Tibial artery (tissue), 4 donors: ENCODE data around the gene TCF4.

Experiments
- DNase-seq, 2 donors: peaks; one replicate each; pipeline ENCODE4 v3.0.0-alpha.2; 2019
- H3K27ac ChIP-seq, 2 donors: fragments of 200-600 bp; sonication (generic) in 1 of 2; 1 replicate in 1 of 2; 2 replicates in 1 of 2; pipeline ENCODE4 v1.5.1; 2018 to 2019; ENCODE audit warnings: mild to moderate bottlenecking in 1 of 2
- H3K27me3 ChIP-seq, 2 donors: fragments of 200-600 bp; sonication (generic) in 1 of 2; one replicate each; pipeline versions ENCODE4 v1.5.1 to v1.6.0; 2016 to 2019
- H3K36me3 ChIP-seq, 3 donors: fragments of 200-600 bp; sonication (generic) in 2 of 3; one replicate each; pipeline ENCODE4 v1.5.1; 2016 to 2019; ENCODE audit warnings: mild to moderate bottlenecking in 2 of 3
- H3K4me1 ChIP-seq, 4 donors: fragments of 200-600 bp; sonication (generic) in 2 of 4; 1 replicate in 3 of 4; 2 replicates in 1 of 4; pipeline ENCODE4 v1.5.1; 2016 to 2019
- H3K4me3 ChIP-seq, 2 donors: fragments of 200-600 bp; sonication (generic) in 1 of 2; 1 replicate in 1 of 2; 2 replicates in 1 of 2; pipeline ENCODE4 v1.5.1; 2018 to 2019; ENCODE audit warnings: mild to moderate bottlenecking in 2 of 2
- H3K9me3 ChIP-seq, 3 donors: fragments of 200-600 bp; sonication (generic) in 1 of 3; one replicate each; pipeline ENCODE4 v1.5.1; 2016 to 2019
- intact Hi-C: fragments of 100-400 bp; cut with DNase I; formaldehyde crosslinking; loops from one replicate; pipeline ENCODE4 v1.15.0; 2023; ENCODE audit warnings: low total_unique reads
- TF ChIP-seq, protein P1 (sequence below), 2 experiments: fragments of 200-600 bp in 1 of 2; fragments of 450-650 bp in 1 of 2; IDR thresholded peaks; one replicate each; pipeline ENCODE4 v1.5.1; 2017 to 2019; ENCODE audit warnings: antibody characterized with exemption in 2 of 2, mild to moderate bottlenecking in 1 of 2, moderate library complexity in 1 of 2

The TCF4 gene

DNA sequence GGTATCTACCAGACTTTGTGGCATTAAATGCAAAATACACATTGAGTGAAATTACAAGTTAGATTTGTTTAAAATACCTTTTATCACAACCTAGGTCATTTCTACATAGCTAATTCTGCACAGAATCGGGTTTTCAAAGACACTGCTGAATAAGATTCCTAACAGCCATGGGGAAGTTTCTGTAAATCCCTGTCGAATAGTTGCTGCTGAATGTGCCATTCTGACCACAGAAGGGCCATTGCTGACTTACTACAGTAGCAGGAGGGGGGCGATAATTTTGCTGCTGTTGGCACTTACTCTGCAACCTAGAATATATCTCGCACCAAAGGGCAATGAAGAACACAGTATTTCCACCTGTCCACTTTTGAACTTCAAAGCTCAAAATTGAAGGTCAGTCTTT is 232.8 kb downstream of the TCF4 start:
- H3K4me1 ChIP-seq = no peaks in the 10 kb centered on the region
- TF ChIP-seq, protein P1, sequence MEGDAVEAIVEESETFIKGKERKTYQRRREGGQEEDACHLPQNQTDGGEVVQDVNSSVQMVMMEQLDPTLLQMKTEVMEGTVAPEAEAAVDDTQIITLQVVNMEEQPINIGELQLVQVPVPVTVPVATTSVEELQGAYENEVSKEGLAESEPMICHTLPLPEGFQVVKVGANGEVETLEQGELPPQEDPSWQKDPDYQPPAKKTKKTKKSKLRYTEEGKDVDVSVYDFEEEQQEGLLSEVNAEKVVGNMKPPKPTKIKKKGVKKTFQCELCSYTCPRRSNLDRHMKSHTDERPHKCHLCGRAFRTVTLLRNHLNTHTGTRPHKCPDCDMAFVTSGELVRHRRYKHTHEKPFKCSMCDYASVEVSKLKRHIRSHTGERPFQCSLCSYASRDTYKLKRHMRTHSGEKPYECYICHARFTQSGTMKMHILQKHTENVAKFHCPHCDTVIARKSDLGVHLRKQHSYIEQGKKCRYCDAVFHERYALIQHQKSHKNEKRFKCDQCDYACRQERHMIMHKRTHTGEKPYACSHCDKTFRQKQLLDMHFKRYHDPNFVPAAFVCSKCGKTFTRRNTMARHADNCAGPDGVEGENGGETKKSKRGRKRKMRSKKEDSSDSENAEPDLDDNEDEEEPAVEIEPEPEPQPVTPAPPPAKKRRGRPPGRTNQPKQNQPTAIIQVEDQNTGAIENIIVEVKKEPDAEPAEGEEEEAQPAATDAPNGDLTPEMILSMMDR (IDR thresholded peaks at IDR 0.05) = no peak
- no peak overlapping the region for H3K4me3 ChIP-seq
- H3K9me3 ChIP-seq = no peaks in the 10 kb centered on the region
- H3K27me3 ChIP-seq = no peaks in the 10 kb centered on the region
- intact Hi-C loops = no loop called here
- no peak for DNase-seq
- H3K27ac ChIP-seq = no peak overlapping the region
- no peaks in the 10 kb centered on the region for H3K36me3 ChIP-seq

DNA sequence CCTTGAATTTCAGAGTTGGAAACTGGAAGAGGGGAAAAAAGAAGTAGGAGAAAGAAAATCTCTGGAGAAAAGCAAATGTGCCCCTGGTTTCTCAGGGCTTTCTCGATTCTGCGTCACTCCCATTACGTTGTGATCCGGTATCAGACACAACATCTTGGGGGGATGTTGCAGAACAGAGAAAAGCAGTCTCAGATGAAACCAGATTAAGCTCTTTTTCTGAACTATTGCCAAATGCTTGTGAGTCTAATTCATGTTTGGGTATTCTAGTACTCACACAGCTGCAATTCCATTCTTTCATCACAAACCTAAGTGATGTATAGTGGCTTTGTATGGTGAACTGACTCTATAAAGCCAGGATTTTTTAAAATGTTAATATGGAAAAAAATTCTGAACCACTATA is 233.2 kb downstream of the TCF4 start:
- Histone ChIP-seq H3K27me3 (no peaks in the 10 kb centered on the region), H3K9me3 (no peaks in the 10 kb centered on the region), H3K36me3 (no peaks in the 10 kb centered on the region), H3K4me3 (no peak overlapping the region), H3K4me1 (no peaks in the 10 kb centered on the region), H3K27ac (no peak overlapping the region)
- DNase-seq = no peak
- TF ChIP-seq, protein P1 (IDR thresholded peaks at IDR 0.05) = no peak
- intact Hi-C loops = no loop called here

DNA sequence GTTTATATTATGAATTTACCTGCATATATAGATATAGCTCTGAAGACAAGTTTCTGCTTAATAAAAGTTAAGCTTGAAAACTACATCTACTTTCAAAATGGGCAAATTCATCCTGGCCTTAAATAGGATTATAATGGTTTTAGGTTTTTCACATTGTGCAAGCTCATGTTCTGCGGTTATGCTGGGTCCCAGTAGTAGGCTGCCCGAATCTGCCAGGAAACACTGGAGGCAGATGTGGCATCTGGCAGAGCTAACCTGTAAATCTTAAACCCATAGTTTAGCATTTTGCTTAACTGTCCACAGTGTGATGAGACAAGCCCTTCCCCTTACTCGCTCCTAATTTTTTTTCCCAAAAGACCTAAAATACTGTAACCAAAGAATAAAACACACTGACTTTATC is 234.2 kb downstream of the TCF4 start:
- TF ChIP-seq, protein P1 (IDR thresholded peaks at IDR 0.05) = no peak
- intact Hi-C loops = no loop called here
- H3K27me3 ChIP-seq = no peaks in the 10 kb centered on the region
- H3K4me1 ChIP-seq = no peaks in the 10 kb centered on the region
- no peaks in the 10 kb centered on the region for H3K9me3 ChIP-seq
- H3K4me3 ChIP-seq = no peak overlapping the region
- DNase-seq = no peak
- no peaks in the 10 kb centered on the region for H3K36me3 ChIP-seq
- no peak overlapping the region for H3K27ac ChIP-seq

DNA sequence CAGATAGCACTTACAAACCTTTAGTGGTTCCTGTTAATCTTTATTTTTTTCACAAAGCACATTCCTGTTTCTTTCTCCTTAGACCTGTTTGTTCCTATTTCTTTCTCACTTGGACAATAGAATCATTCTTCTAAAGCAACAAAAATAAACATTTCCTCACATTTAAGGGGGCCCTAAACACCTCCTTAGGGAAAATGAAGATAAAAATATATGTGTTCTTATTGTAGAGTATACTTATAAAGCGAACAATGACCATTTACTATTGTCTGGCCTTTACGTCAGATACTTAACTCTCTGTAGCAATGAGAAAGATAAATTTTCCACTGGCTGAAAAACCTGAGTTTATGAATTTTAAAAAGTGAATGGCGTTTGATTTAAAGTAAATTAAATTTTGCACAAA is 234.6 kb downstream of the TCF4 start:
- intact Hi-C loops = no loop called here
- H3K4me3 ChIP-seq = no peak overlapping the region
- TF ChIP-seq, protein P1 (IDR thresholded peaks at IDR 0.05) = no peak
- H3K9me3 ChIP-seq = no peaks in the 10 kb centered on the region
- no peak for DNase-seq
- no peaks in the 10 kb centered on the region for H3K27me3 ChIP-seq
- H3K27ac ChIP-seq = no peak overlapping the region
- no peaks in the 10 kb centered on the region for H3K36me3 ChIP-seq
- no peaks in the 10 kb centered on the region for H3K4me1 ChIP-seq

DNA sequence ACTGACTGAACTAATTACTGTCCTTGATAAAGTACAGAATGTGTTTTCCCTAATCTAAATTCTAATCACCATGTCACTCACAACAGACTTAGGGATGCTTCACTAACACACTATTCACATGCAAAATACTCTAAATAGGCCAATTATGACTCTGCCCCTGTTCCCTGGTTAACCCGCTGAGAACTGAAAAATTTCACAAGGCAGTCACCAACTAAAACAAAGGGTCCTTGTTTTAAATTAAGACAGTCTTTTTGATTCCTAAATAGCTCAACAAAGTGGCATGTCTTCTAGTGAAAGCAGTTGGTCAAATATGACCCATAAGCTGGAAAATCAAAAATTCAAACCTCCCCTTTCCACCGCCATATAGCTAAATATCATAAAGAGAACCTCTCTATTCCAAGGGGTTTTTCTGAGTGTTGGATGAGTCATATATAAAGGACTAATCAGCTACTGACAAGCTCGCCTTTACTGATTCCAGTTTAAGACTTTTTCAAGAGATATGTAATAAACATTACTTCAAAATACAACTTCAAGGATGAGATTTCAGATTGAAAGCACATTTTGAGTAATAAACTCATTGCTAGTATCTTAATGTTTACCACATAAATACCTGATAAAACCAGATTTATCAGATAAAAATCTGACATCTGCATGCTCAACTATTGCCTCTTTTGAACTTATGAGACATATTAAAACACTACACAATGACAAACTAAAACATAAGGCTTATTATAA is 235.8 kb downstream of the TCF4 start:
- TF ChIP-seq, protein P1 (IDR thresholded peaks at IDR 0.05) = no peak
- intact Hi-C loops = no loop called here

More for the DNA sequence above, 235.8 kb downstream of the TCF4 start:
- Histone ChIP-seq H3K27ac (no peak overlapping the region), H3K4me1 (no peaks in the 10 kb centered on the region), H3K27me3 (no peaks in the 10 kb centered on the region), H3K36me3 (no peaks in the 10 kb centered on the region), H3K9me3 (no peaks in the 10 kb centered on the region), H3K4me3 (no peak overlapping the region)
- no peak for DNase-seq
